Stimulated activated CD4-positive, alpha-beta T cell treated with anti-CD3 and anti-CD28 coated beads, Interleukin-15, amount 100 ng/mL, for 1 hour (primary cell): Measurements from ENCODE around the gene SOX6.
"Not testable (repeated sequence)": the region's sequence is repeated elsewhere in the genome, so short reads cannot be mapped to it uniquely, and the experiment has no call there.

Experiments used
- DNase-seq, 2 donors: peaks; one replicate each; pipeline ENCODE4 v3.0.0-alpha.2; 2020; ENCODE audit warnings: low read depth in 1 of 2, low spot score in 1 of 2

The SOX6 gene

DNA sequence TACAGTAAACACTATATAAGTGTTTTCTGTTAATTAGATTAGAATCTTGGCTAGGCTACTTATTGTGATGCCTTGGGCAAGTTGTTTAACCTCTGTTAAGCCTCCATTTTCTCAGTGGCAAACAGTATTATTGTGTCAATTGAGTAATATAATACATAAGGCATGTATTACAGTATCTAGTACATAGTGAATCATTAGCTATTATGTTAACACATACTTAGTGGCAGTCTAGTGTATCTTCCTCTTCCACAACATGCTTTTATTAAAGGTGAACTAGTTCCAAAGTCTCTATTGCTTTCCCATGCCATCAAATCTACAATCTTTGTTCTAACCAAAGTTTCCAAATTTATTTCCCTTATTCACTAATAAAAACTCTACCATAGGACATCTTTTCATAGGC lies 200.9 kb downstream of the SOX6 start:
- DNase-seq, result no peak

DNA sequence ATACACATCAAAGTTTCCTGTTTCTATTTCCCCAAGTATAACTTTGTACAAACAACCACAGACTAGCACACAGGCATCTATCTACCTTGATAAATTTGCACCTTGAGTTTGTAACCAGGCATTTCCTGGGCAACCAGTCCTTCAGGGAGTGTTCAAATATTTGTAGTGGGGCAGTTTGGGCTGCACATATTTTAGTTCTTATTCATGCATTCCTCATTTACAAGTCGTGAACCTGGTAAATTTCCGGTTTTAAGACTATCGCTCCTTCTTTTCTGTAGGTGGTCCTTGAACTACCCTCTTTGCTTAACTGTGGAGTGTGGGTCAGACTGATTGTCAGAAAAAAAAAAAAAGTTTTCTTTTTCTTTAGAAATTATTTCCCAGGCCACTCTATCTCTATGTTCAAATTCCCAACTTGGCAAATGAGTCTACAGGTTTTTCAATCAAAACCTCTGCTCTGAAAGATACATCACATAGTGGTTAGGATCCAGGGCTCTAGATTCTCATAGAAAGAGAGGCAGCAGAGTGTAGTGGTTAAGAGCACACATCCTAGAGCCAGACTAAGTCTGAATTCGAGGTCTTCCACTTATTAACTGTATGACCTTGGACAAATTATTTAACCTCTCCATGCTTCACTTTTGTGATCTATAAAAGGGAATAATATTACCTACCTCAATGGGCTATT lies 201.5 kb downstream of the SOX6 start:
- no peak for DNase-seq

DNA sequence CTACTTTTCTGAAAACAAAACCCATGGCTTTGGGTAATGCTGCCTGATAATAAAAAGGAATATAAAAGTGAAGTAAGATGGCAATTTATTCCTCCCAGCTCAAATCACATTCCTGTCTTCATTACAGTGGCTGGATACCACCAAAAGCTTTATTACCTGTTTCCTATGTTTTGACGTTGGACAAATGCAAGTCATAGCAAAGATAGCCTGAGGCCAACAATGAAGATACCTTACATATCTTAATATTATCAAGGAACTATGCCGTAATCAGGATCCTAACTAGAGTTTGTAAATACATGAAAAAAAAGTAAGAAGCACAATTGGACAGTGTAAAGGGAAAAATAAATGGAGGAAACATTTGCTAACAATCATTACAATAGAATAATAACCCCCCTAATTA lies 202.4 kb downstream of the SOX6 start:
- no peak for DNase-seq

DNA sequence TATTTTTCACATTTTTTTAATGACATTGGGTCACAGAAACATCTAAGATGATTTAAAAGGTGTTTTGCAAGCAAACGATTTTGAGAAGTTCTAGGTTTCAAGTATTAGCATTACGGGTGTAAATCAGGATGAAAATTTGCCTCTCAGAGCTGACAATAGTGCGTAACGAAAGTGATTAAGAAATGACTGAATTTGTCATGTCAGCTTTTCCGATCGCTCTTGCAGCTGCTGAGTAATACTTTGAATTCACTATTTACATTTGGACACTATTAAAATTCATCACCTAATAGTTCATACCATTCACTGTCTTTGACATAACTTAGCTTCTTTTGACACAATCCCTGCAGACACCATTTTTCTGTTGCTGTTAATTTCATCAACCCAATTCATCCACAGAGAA lies 205.2 kb downstream of the SOX6 start:
- no peak for DNase-seq

DNA sequence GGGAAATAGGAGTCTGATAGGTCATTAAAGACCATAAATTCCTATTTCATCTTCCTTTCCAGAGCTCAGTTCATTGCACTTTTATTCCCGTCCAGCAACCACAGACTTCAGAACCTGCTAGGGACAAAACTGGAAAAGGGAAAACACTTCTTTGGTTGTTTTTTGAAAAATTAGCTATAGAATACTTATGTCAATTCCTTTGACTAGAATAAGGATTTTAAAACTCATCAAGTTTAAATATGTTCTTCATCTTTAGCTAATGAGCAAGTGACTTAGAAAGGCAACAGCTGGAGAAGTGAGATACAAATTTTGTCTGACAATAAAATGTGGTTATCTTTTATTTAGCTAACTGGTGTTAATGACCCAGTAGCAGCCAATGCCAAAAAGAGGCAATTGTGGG lies 206.9 kb downstream of the SOX6 start:
- no peak for DNase-seq

DNA sequence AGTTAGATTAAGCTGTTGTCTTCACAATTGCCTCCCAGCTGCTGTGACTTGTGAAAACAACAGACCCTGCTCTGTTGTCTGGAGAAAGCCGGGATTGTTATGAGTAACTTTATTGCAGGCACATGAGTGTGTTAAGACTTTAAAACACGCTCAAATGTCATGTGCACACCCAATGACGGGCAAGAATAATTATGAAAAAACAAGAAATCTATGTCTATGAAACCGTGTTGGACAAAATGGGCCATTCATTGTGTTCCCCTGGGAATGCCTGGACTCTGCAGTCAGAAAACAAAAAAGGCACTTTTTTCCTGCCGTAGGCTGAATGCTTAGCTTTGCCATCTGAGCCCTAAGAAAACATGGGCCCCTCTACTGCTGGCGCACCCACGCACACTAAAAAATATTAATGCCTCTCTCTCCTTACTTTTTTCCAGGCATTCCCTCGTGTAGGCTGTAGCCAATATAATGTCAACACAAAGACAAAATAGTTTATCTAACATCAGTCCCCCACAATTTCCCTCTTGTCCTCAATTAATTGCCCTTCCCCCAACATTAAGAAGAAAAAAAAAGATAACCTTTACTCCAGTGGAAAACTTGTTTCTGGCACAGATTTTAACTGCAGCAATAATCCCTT lies 207.9 kb downstream of the SOX6 start:
- no peak for DNase-seq

DNA sequence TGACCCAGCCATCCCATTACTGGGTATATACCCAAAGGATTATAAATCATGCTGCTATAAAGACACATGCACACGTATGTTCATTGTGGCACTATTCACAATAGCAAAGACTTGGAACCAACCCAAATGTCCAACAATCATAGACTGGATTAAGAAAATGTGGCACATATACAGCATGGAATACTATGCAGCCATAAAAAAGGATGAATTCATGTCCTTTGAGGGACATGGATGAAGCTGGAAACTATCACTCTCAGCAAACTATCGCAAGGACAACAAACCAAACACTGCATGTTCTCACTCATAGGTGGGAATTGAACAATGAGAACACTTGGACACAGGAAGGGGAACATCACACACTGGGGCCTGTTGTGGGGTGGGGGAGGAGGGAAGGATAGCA lies 209.4 kb downstream of the SOX6 start:
- DNase-seq, result not testable (repeated sequence)

DNA sequence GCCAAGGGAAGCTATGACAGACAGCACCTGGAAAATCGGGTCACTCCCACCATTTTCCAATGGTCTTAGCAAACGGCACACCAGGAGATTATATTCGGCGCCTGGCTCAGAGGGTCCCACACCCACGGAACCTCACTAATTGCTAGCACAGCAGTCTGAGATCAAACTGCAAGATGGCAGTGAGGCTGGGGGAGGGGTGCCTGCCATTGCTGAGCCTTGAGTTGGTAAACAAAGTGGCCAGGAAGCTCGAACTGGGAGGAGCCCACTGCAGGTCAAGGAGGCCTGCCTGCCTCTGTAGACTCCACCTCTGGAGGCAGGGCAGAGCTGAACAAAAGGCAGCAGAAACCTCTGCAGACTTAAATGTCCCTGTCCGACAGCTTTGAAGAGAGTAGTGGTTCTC lies 214.7 kb downstream of the SOX6 start:
- not testable (repeated sequence) for DNase-seq

DNA sequence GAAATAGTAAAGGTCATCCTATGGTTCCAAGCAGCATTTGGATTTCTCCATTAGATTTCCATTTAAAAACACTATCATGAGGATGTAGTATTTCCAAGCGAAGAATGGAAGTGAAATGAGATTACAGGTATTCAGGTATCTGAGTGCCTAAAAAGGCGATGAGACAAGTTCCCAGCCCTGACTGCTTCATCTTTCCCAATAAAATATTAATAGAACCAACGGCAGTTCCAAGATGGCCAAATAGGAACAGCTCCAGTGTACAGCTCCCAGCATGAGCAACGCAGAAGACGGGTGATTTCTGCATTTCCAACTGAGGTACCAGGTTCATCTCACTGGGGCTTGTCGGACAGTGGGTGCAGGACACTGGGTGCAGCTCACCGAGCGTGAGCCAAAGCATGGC lies 215.2 kb downstream of the SOX6 start:
- not testable (repeated sequence) for DNase-seq

DNA sequence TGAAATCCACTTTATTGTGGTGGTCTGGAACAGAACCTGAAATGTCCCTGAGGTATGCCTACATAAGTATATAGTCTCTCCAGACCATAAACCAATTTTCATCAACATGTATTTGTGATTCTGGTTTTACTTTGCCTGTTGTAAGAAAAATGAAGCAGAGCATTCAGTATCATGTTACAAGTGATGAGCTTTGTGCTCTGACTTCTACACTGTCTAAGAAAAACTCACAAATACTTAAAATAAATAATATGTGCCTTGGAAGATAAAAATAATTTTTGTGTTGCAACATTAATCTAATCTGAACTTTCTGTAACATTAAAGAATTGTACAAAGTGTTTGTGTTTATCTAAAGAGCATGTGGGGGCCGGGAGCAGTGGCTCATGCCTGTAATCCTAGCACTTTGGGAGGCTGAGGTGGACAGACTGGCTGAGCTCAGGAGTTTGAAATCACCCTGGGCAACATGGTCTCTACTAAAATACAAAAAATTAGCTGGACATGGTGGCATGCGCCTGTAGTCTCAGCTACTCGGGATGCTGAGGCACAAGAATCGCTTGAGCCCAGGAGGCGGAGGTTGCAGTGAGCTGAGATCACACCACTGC lies 219.5 kb downstream of the SOX6 start:
- DNase-seq, result no peak

DNA sequence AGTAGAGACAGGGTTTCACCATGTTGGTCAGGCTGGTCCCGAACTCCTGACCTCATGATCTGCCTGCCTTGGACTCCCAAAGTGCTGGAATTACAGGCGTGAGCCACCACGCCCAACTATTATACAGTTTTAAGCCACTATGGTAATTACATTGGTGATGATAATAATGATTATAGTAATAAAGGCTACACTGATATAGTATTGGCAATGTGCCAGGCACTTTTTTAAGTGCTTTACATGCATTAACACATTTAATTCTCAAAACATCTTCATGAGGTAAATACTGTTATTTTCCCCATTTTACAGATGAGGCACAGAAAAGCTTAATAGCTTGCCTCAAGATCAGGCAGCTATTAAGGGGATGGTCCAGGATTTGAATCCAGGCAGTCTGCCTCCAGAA lies 222.5 kb downstream of the SOX6 start:
- DNase-seq, result no peak

DNA sequence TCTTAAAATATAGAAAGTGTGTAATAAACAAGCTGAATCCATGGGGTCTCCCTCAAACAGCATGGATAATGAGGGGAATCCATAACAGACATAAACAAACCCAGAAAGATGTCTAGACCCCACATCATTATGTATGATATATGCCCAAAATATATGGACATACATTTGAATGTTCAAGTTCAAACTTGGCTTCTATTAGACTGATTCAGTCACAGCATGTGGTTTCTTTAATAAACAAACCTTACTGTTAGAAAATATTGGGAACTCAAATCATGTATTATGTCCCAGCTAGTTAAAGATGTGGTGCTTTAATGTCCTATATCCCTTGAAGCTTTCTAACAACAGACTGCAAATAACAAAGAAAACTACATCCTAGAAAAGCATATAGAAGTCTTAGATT lies 228.6 kb downstream of the SOX6 start:
- DNase-seq, result no peak

DNA sequence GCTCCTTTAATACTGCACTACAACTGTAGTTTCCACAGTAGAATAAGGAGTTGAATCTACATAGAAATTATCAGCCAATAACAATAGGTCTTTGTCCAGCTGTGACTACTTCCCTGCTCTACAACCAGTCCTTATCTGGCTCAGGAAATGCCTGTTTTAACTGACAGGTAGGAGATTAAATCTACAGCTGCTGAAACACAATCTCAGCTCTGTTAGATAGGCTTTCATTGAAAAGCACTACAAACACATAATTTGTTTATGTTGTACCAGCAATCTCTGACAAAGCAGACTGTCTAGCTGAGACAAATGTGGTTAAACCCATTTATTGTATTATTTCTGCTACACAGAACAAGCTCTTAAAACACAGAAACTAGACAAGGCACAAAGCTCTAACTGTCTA lies 230.0 kb downstream of the SOX6 start:
- DNase-seq, result no peak

DNA sequence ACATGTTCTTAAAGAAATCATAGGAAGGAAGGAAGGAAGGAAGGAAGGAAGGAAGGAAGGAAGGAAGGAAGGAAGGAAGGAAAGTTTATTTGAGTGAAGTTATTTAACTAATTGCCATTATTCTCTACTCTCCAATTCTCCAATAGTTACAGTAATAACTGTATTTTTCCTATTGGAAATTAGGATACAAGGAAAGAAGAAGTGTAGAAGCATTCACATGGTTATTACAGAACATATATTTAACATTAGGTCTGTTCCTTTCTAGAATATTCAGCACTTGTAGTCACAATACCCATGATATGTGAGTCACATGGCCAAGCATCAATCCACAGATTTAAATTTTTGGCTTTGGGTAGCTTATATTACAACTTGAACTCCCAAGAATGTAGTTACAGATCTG lies 230.6 kb downstream of the SOX6 start:
- no peak for DNase-seq

DNA sequence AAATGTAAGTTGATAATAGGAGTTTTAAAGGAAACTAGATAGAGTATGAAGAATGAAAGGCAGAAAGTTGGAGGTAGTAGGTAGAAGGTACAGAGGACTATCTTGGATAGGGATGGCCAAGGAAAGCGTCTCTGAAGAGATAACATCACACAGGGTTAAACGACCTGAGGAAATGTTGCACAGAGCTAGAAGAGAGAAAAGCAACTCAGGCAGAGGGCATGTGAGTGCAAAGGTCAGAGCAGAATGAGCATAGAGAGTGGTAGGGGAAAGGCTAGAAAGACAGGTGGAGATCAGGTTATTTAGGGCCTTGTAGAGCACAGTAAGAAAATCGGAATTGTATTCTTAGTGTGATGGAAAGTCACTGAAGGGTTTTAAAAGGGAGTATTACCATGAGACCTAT lies 232.0 kb downstream of the SOX6 start:
- no peak for DNase-seq

DNA sequence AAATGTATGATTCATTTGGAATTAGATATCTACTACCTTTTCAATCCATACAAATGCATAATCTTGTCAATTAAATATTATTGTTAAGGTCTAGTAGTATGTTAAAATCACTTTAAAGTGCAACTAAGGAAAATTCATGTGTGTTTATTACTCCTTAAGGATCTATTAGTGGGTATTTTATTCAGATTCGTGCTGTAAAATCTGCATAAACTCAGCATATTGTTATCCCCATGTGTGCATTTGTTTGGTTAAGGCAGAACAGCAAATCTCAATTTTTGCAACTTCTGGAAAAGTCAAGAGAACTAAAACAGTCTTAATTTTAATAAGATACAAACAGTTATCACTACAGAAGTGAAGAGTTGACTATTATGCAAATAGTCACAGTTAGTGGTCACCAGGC lies 234.5 kb downstream of the SOX6 start:
- no peak for DNase-seq

DNA sequence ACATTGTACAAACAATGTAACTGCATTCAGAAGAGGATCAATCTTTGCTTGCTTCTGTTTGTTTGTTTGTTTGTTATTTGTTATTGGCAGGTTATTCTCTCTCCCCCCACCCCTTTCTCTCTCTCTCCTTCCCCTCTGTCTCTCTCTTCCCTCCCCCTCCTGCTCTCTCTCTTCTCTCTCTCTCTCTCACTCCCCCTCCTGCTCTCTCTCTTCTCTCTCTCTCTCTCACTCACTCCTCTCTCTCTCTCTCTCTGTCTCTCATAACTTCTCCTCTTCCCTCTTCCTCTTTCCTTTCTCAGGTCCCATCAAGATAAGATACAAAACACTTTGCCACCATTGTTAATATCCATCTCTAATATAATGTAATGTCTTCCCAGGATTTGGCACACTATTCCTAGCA lies 236.3 kb downstream of the SOX6 start:
- DNase-seq, result no peak

DNA sequence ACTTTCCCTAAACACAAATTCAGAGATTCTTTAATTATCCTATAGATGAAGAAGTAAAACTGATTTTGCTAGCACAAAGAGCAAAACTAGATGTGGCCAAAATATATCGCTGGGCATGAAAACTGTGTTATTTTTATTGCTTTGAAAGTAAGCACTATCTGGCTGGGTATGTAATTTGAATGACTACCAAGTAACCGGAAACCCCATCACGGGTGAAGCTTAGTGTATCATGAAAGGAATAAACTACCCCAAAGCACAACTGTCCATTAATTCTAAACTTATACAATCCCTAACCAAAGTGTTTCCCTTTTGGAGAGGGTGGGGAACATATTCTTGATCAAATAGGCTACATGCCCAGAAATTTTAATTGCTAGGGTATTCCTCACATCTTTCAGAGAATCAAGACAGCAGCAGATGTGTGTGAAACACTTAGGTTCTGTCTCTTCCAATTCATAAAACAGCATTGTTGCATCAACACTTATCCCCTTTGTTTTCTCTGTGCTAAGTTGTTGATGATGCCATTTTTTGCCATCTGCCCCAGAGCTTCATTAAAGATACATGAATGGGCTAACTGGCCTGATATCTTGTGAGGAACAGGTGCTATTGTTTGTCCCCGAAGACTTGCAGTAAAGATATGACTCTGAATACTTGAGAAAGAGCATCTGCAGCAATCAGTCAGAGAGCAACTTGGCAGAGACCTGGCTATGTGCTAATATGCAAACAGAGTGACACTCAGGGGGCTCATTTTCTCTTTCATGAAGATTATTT lies 238.2 kb downstream of the SOX6 start:
- DNase-seq, result no peak

DNA sequence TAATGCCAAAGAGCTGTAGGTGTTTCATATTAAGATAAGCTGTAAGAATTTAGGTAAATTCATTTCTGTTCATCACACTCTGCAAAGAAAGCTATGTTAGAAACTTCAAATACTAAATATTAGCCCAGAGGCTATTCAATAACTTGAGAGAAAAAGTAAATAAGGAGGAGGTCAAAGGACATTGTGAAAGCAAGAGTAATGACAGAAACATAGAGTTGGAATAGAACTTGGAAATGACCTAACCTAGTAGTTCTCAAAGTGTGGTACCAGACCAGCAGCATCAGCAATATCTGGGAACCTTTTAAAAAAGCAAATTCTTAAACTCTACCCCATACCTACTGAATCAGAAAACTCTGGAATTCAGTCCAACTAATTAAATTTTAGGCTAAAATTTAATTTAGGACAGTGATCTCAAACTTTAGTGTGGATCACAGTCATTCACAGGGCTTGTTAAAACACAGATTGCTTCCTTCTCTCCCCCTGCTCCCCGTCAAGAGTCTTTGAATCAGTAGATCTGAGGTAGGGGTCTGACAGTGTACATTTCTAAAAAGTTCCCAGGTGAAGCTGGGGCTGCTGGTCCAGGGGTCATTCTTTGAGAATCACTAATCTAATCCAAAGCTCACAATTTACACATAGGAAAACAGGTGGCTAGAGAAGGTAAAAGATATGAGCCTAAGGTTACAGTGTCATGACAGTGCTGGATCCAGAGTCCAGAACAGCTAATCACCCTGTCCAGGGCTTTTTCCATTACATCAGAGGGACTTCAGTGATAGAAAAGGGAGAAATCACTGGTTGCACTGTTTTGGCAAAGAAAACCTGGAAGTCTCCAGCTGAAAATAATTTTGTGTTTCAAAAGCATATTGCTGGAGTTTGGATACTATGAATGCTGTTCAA lies 241.1 kb downstream of the SOX6 start:
- DNase-seq, result no peak

DNA sequence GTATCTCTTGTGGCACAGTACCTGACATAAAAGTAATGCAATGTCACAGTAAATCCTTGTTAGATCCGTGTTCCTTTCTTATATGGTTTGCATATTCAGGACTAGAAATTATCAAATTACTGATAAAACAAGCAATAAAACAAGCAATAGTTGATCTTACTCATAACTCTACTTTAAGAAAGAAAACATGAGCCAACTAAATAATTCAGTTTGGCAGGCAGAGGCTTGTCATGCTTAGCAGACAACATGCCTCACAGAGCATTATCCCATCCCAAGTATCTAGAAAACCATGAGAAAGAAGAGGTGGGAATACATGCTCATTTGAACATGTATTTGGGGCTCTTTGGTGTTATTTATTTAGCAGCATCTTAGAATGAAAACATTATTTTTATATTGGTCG lies 241.9 kb downstream of the SOX6 start:
- DNase-seq, result no peak

DNA sequence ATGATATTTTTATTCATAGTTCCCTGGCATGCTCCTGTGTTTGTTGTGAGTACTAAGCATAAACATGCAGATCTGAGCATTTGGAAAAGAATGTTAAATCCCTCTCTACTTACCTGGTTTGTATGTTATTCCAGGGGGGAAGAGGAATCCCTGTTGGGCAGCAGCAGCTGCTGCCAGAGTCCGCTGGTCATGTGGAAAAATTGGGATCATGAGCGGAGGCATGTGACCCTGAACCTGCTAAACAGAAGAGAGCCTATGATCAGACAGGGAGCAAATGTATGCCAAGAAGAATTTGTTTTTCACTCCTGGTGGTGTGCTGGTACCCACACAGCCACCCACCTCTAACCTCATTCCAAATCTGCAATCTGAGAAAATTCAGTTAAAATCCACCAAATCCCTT lies 244.7 kb downstream of the SOX6 start:
- no peak for DNase-seq
